Gastrocnemius medialis (tissue), 4 donors: ENCODE measurements around the gene RMDN2. TPM values are rescaled to one million over a fixed set of nuclear protein-coding genes. Genes with fewer than 3 reads are reported as not detected.
A peak's percentile ranks its signal among the peaks of the same experiment; 100 is the strongest.
"Not testable (repeated sequence)": the region's sequence is repeated elsewhere in the genome, so short reads cannot be mapped to it uniquely, and the experiment has no call there.

Source experiments
- ATAC-seq, 2 donors: fragments of 150-250 bp; one replicate each; pipeline ENCODE4 v1.9.1; 2016
- DNase-seq, 2 donors: peaks; one replicate each; pipeline ENCODE4 v3.0.0-alpha.2; 2019
- H3K27ac ChIP-seq, 4 donors: fragments of 200-600 bp; sonication (generic); 1 replicate in 1 of 4; 2 replicates in 3 of 4; pipeline ENCODE4 v1.5.1; 2016 to 2018; ENCODE audit warnings: mild to moderate bottlenecking in 2 of 4, moderate library complexity in 1 of 4
- H3K27me3 ChIP-seq, 3 donors: fragments of 200-600 bp; sonication (generic) in 2 of 3; 1 replicate in 1 of 3; 2 replicates in 2 of 3; pipeline versions ENCODE4 v1.5.1 to v1.6.0; 2016 to 2019; ENCODE audit warnings: mild to moderate bottlenecking in 1 of 3, moderate library complexity in 1 of 3
- H3K36me3 ChIP-seq, 2 donors: fragments of 200-600 bp; sonication (generic) in 1 of 2; one replicate each; pipeline ENCODE4 v1.5.1; 2017 to 2018
- H3K4me1 ChIP-seq, 2 donors: fragments of 200-600 bp; sonication (generic) in 1 of 2; one replicate each; pipeline ENCODE4 v1.5.1; 2016 to 2017; ENCODE audit warnings: mild to moderate bottlenecking in 2 of 2
- H3K4me3 ChIP-seq, 4 donors: fragments of 200-600 bp; sonication (generic) in 3 of 4; 1 replicate in 1 of 4; 2 replicates in 3 of 4; pipeline ENCODE4 v1.5.1; 2016 to 2019; ENCODE audit warnings: mild to moderate bottlenecking in 2 of 4
- H3K9me3 ChIP-seq, 3 donors: fragments of 200-600 bp; sonication (generic) in 2 of 3; 1 replicate in 1 of 3; 2 replicates in 2 of 3; pipeline ENCODE4 v1.5.1; 2016 to 2019
- POLR2A ChIP-seq, 2 donors: fragments of 450-650 bp; IDR thresholded peaks; one replicate each; pipeline ENCODE4 v1.6.1; 2017; ENCODE audit warnings: antibody characterized with exemption in 2 of 2, mild to moderate bottlenecking in 2 of 2, moderate library complexity in 2 of 2
- in situ Hi-C, 4 donors: fragments of 200-750 bp; cut with MboI; loops; one replicate each; pipeline versions ENCODE4 v1.15.0 to v1.8.0; 2017; ENCODE audit warnings: low sequenced_read_pairs in 4 of 4
- intact Hi-C: fragments of 100-400 bp; cut with DNase I; formaldehyde crosslinking; loops from one replicate; pipeline ENCODE4 v1.15.1; 2023; ENCODE audit warnings: low total_unique reads
- total RNA-seq, 4 donors: library from RNA; depleted of rRNA; stranded (reverse); fragments of >200 nt; gene quantifications; one replicate each; pipeline versions ENCODE4 v1.1.0 to v1.2.3, GENCODE V29; 2016
- TF ChIP-seq, protein P1 (sequence below), 5 experiments: fragments of 450-650 bp in 3 of 5; fragments of 200-600 bp in 2 of 5; sonication (generic) in 2 of 5; IDR thresholded peaks in 4 of 5; conservative IDR thresholded peaks in 1 of 5; 1 replicate in 4 of 5; 2 replicates in 1 of 5; pipeline ENCODE4 v1.5.1; 2016 to 2019; ENCODE audit warnings: antibody characterized with exemption in 5 of 5, mild to moderate bottlenecking in 3 of 5, moderate library complexity in 3 of 5

Gene RMDN2
- total RNA-seq, 4 donors from 2014 or later = 2.7 to 6.3 (median 3.3) TPM

DNA sequence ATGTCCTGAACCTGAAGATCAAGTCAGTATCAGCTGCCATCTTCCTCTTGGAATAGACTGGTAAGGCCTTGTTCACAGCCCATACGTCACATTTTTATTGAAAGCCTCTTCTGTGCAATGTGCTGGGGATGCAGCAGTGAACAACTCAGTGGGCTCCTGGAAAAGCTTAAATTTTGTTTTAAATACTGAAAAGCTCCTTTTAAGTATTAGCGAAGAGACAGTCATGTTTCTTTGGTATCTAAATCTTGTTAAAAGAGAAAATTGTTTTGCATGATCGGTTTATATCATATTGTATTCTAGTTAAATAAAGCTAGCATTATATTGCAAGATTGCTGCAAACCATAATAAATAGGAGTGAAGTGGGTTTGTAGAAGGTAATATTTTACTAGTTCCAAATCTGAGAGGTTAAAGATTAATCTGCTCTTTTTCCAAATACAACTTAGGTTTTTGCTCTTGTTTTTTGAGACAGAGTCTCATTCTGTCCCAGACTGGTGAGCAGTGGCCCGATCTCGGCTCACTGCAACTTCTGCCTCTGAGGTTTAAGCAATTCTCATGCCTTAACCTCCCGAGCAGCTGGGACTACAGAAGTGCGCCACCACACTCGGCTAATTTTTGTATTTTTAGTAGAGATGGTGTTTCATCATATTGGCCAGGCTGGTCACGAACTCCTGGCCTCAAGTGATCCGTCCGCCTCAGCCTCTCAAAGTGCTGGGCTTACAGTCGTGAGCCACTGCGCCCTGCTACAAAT, 1.6 kb upstream of the RMDN2 start:
- Histone ChIP-seq H3K27ac (no peak overlapping the region), H3K27me3 (no peaks in the 10 kb centered on the region), H3K4me3 (no peak overlapping the region), H3K9me3 (no peaks in the 10 kb centered on the region), H3K36me3 (no peaks in the 10 kb centered on the region), H3K4me1 (peaks cover 0 to 11% of the 10 kb centered on the region in 2 donors)
- intact Hi-C loops = no loop called here
- TF ChIP-seq, protein P1, sequence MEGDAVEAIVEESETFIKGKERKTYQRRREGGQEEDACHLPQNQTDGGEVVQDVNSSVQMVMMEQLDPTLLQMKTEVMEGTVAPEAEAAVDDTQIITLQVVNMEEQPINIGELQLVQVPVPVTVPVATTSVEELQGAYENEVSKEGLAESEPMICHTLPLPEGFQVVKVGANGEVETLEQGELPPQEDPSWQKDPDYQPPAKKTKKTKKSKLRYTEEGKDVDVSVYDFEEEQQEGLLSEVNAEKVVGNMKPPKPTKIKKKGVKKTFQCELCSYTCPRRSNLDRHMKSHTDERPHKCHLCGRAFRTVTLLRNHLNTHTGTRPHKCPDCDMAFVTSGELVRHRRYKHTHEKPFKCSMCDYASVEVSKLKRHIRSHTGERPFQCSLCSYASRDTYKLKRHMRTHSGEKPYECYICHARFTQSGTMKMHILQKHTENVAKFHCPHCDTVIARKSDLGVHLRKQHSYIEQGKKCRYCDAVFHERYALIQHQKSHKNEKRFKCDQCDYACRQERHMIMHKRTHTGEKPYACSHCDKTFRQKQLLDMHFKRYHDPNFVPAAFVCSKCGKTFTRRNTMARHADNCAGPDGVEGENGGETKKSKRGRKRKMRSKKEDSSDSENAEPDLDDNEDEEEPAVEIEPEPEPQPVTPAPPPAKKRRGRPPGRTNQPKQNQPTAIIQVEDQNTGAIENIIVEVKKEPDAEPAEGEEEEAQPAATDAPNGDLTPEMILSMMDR (IDR thresholded peaks at IDR 0.05 in 4 of 5, conservative IDR thresholded peaks at IDR 0.05 in 1 of 5) = no peak
- TF ChIP-seq POLR2A (IDR thresholded peaks at IDR 0.05) = no peak
- ATAC-seq = no peak
- in situ Hi-C loops = no loop called here
- DNase-seq = no peak

DNA sequence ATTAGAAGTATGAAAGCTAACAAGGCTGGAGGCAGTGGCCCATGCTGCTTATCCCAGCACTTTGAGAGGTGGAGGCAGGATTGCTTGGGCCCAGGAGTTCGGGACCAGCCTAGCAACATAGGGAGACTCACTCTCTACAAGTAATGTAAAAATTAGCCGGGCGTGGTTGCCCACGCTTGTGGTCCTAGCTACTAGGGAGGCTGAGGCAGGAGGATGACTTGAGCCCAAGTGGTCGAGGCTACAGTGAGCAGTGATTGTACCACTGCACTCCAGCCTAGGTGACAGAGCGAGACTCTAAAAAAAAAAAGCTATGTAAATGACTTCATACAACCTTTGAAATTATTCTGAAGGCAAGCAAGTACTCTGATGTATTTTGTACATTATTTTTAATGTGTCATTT, 1.5 kb downstream of the RMDN2 start:
- in situ Hi-C loops = no loop called here
- Histone ChIP-seq H3K27ac (peak overlapping the region in 1 of 4 donors; percentile 96), H3K27me3 (no peaks in the 10 kb centered on the region), H3K36me3 (no peaks in the 10 kb centered on the region), H3K4me3 (no peak overlapping the region), H3K4me1 (peaks cover 0 to 11% of the 10 kb centered on the region in 2 donors), H3K9me3 (no peaks in the 10 kb centered on the region)
- intact Hi-C loops = loop anchor here (5.0 kb wide), 1 partner anchor 839 kb away; no protein-coding TSS in a partner anchor
- ATAC-seq (no peak), DNase-seq (no peak)
- TF ChIP-seq POLR2A (IDR thresholded peaks at IDR 0.05) = no peak
- TF ChIP-seq, protein P1 (IDR thresholded peaks at IDR 0.05 in 4 of 5, conservative IDR thresholded peaks at IDR 0.05 in 1 of 5) = no peak

DNA sequence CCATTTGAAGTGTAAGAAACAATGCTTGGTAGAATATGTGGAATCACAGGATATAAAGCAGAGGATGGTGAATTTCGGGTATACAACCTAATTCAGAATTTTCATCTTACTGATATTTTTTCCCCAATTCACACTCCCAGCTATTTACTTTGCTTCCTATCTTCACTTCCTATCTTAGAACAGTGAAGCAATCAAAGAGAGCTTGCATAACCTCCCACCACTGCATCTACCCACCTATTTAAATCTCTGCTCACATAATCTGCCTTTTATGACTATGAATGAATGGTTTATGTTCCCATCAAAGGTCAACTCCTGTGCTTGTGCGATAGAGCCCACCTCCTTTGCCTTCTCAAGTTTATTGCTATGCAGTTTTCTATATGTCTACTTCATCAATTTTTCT, 3.3 kb downstream of the RMDN2 start:
- ATAC-seq = no peak
- no peaks in the 10 kb centered on the region for H3K9me3 ChIP-seq
- H3K27ac ChIP-seq = no peak overlapping the region
- H3K36me3 ChIP-seq = no peaks in the 10 kb centered on the region
- no peak overlapping the region for H3K4me3 ChIP-seq
- TF ChIP-seq POLR2A (IDR thresholded peaks at IDR 0.05) = no peak
- TF ChIP-seq, protein P1 (IDR thresholded peaks at IDR 0.05 in 4 of 5, conservative IDR thresholded peaks at IDR 0.05 in 1 of 5) = no peak
- H3K27me3 ChIP-seq = no peaks in the 10 kb centered on the region
- in situ Hi-C loops = no loop called here
- no peak for DNase-seq
- intact Hi-C loops = loop anchor here (5.0 kb wide), 1 partner anchor 841 kb away; no protein-coding TSS in a partner anchor
- H3K4me1 ChIP-seq = peaks cover 0 to 11% of the 10 kb centered on the region in 2 donors

GRCh38 chr2:37930392-37930791, 5.3 kb downstream of the RMDN2 start:
- H3K27me3 ChIP-seq, H3K27ac ChIP-seq, DNase-seq, H3K9me3 ChIP-seq, ATAC-seq, intact Hi-C loops, H3K36me3 ChIP-seq, in situ Hi-C loops, H3K4me3 ChIP-seq: not testable (repeated sequence)
- peaks cover 0 to 11% of the 10 kb centered on the region in 2 donors for H3K4me1 ChIP-seq

DNA sequence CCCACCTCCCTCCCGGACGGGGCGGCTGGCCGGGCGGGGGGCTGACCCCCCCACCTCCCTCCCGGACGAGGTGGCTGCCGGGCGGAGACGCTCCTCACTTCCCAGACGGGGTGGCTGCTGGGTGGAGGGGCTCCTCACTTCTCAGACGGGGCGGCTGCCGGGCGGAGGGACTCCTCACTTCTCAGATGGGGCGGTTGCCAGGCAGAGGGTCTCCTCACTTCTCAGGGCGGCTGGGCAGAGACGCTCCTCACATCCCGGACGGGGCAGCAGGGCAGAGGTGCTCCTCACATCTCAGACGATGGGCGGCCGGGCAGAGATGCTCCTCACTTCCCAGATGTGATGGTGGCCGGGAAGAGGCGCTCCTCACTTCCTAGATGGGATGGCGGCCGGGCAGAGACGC, 7.8 kb downstream of the RMDN2 start:
- in situ Hi-C loops, ATAC-seq, H3K36me3 ChIP-seq, intact Hi-C loops, DNase-seq, H3K9me3 ChIP-seq, H3K27me3 ChIP-seq, H3K27ac ChIP-seq, H3K4me1 ChIP-seq, H3K4me3 ChIP-seq: not testable (repeated sequence)
